ENCODE data around the gene VIT. TPM values are rescaled to one million over a fixed set of nuclear protein-coding genes. Genes with fewer than 3 reads are reported as not detected.

VIT gene
- total RNA-seq, 1 donor from 2014 or later: not detected

DNA sequence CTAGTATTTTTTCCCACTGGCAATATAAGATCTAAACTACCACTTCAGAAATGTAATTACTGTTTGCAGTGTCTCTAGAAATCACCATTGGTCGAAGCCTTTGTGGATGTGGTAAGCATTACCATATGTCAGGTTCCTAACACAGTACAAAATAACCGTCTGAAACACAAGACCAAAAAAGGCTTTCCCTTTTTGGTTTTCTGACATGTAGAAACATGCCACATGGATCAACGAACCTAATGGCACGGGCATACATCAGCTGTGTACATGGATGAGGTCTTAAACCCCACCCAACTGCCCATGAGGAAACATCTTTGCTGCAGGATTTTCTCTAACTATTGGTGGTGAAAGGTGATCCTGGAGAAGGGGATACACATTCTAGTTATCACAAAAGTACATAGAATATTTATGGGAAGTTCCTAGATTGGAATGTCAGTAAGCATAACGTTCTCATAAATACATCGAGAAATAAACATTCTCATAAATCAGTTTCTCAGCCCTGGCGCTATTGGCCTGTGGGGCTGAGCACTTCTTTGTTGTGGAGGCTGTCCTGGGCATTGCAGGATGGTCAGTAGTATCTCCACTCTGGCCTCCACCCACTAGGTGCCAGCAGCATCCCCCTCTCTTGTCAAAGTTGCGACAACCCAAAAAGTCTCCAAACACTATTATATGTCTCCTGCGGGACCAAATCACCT lies 9.0 kb downstream of the VIT start:
- TF ChIP-seq EZH2 (IDR thresholded peaks at IDR 0.05): no peak
- no peak for TF ChIP-seq CTCF (IDR thresholded peaks at IDR 0.05)
- TF ChIP-seq EZH2phosphoT487 (IDR thresholded peaks at IDR 0.05): no peak
- H3K27ac Mint-ChIP-seq: peak overlapping the region; percentile 82
- H3K4me3 ChIP-seq: no peak overlapping the region
- no peak overlapping the region for H2AFZ ChIP-seq (replicated peaks)
- H3K9ac ChIP-seq: no peak overlapping the region
- peaks cover 7% of the 10 kb centered on the region for H3K27me3 Mint-ChIP-seq (ENCODE audit: insufficient read depth, low read depth)
- H3F3A ChIP-seq (ENCODE audit: low read depth): no peaks in the 10 kb centered on the region
- H3K4me1 Mint-ChIP-seq: peaks cover 26% of the 10 kb centered on the region
- H3K4me2 ChIP-seq: no peak overlapping the region
- peaks cover 7% of the 10 kb centered on the region for H3K9me3 Mint-ChIP-seq
- no peaks in the 10 kb centered on the region for H3K9me3 ChIP-seq (ENCODE audit: low read depth)
- H3K4me1 ChIP-seq: no peaks in the 10 kb centered on the region
- no peaks in the 10 kb centered on the region for H3K27me3 ChIP-seq
- H3K4me3 Mint-ChIP-seq: no peak overlapping the region
- H3K27ac ChIP-seq: no peak overlapping the region
- no peaks in the 10 kb centered on the region for H3K36me3 ChIP-seq
- no peaks in the 10 kb centered on the region for H3K79me2 ChIP-seq (ENCODE audit: low read depth)
- no peak for DNase-seq (ENCODE audit: low spot score)
- no peaks in the 10 kb centered on the region for H4K20me1 ChIP-seq (ENCODE audit: low read depth)
- no peaks in the 10 kb centered on the region for H3K36me3 Mint-ChIP-seq

DNA sequence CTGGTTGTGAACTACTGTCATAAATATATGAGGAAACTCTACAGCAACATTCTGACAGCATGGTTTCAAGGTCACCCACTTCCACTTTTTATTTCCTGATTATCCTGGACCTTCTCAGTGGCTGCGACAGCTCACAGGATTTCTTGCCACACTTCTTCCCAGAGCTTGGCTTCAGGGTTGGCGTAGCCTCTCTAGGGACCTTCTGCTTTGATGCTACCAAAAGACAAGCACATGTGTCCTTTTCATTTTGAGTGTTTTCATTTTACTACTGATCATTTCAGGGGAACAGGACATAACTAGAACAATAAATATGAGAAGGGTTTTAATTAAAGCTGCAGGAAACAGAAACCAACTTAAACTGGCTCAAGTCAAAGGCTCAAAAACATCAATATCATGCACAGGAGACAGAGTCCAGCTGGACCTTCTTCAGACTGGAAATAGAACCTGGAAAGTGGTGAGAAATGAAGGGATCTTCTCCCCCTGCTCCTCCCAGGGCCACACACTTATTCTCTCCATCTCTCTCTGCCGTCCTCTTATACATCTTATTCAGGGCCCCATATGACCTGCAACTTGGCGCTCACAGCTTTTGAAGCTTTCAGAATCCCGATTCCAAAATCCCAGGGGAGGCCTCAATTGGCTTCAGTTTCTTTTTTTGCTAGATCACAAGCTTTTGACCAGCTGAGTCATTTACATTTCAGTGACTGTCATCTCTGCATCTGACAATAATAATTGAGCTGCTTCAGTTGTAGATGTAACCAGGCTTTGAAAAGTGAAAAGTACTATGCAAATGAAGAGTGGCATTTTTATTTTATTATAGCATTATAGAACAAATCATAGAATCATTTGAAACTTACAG lies 9.7 kb downstream of the VIT start:
- Histone ChIP-seq H3K9me3 (ENCODE audit: low read depth) (no peaks in the 10 kb centered on the region), H3K27ac (no peak overlapping the region), H3K4me2 (no peak overlapping the region), H3K4me3 (no peak overlapping the region), H2AFZ (replicated peaks) (no peak overlapping the region), H4K20me1 (ENCODE audit: low read depth) (no peaks in the 10 kb centered on the region), H3K9ac (no peak overlapping the region), H3K79me2 (ENCODE audit: low read depth) (no peaks in the 10 kb centered on the region), H3K36me3 (no peaks in the 10 kb centered on the region), H3K4me1 (no peaks in the 10 kb centered on the region), H3K27me3 (no peaks in the 10 kb centered on the region), H3F3A (ENCODE audit: low read depth) (no peaks in the 10 kb centered on the region)
- Mint-ChIP-seq H3K4me3 (no peak overlapping the region), H3K27me3 (ENCODE audit: insufficient read depth, low read depth) (peaks cover 7% of the 10 kb centered on the region), H3K27ac (peak overlapping the region; percentile 28), H3K9me3 (peaks cover 8% of the 10 kb centered on the region), H3K4me1 (peaks cover 23% of the 10 kb centered on the region), H3K36me3 (no peaks in the 10 kb centered on the region)
- no peak for DNase-seq (ENCODE audit: low spot score)
- TF ChIP-seq EZH2phosphoT487 (IDR thresholded peaks at IDR 0.05): no peak
- TF ChIP-seq EZH2 (IDR thresholded peaks at IDR 0.05): no peak
- TF ChIP-seq CTCF (IDR thresholded peaks at IDR 0.05): no peak

- TF ChIP-seq EZH2phosphoT487 (IDR thresholded peaks at IDR 0.05) (no peak), EZH2 (IDR thresholded peaks at IDR 0.05) (no peak), CTCF (IDR thresholded peaks at IDR 0.05) (no peak)
- Histone ChIP-seq H3K36me3 (no peaks in the 10 kb centered on the region), H3K9ac (no peak overlapping the region), H4K20me1 (ENCODE audit: low read depth) (no peaks in the 10 kb centered on the region), H3K27me3 (no peaks in the 10 kb centered on the region), H3F3A (ENCODE audit: low read depth) (no peaks in the 10 kb centered on the region), H2AFZ (replicated peaks) (no peak overlapping the region), H3K4me1 (no peaks in the 10 kb centered on the region), H3K79me2 (ENCODE audit: low read depth) (no peaks in the 10 kb centered on the region), H3K4me2 (no peak overlapping the region), H3K4me3 (no peak overlapping the region), H3K27ac (no peak overlapping the region), H3K9me3 (ENCODE audit: low read depth) (no peaks in the 10 kb centered on the region)
- no peak overlapping the region for H3K4me3 Mint-ChIP-seq
- H3K9me3 Mint-ChIP-seq: peaks cover 8% of the 10 kb centered on the region
- DNase-seq (ENCODE audit: low spot score): no peak
- H3K4me1 Mint-ChIP-seq: peaks cover 22% of the 10 kb centered on the region
- no peaks in the 10 kb centered on the region for H3K36me3 Mint-ChIP-seq
- H3K27me3 Mint-ChIP-seq (ENCODE audit: insufficient read depth, low read depth): peaks cover 5% of the 10 kb centered on the region
- H3K27ac Mint-ChIP-seq: no peak overlapping the region
Observed at GRCh38 chr2:36707050-36707449, 10.5 kb downstream of the VIT start.
